NCI-H2196 (cell line): Measurements from ENCODE around the gene APOA1.
A peak's percentile ranks its signal among the peaks of the same experiment; 100 is the strongest.

Experiments
- DNase-seq: peaks from one replicate; lab custom pipeline; 2025; ENCODE audit not compliant: unreplicated experiment; lab: John Stamatoyannopoulos, UW

The APOA1 gene

DNA sequence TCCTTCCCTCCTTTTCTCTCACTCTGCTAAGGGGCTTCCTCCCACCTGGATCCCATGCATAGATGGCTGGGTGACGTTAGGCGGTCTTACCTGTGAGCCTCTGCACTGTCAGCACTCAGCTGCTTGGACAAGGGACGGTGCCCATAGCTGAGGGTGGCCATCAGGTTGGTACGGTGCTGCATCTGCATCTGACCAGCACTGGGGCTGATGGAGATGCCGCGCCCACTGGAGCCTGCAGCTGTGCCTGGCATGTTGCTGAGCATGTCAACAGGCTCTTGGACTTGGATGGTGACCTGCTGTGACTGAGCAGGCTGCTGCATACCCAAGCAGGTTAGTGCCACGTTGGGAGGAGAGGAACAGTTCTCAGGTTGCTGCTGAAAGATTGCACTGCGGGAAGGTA, 21.8 kb upstream of the APOA1 start:
- DNase-seq, result no peak

GRCh38 chr11:116857936-116858335, 20.5 kb upstream of the APOA1 start:
- DNase-seq, result no peak

DNA sequence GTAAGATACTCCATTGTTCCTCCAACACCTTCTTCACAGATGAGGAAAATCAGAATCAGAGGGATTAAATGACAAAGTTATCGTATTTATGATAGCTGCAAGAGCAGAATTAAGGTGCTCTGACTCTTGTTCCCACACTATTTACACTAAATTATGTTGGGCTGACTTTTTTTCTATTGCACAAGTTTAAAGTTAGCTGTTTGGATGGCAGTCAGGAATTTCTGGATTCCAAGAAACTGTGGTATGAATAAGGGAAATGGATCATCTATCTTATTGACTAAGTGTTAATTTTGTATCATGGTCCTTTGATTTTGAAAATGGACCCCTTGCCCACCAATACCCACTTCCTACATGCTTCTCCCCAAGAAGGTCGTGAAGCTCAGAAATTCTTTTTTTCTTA, 19.9 kb upstream of the APOA1 start:
- DNase-seq, result no peak

- no peak for DNase-seq
These were observed 19.0 kb upstream of the APOA1 start for GRCh38 chr11:116856423-116856822.

DNA sequence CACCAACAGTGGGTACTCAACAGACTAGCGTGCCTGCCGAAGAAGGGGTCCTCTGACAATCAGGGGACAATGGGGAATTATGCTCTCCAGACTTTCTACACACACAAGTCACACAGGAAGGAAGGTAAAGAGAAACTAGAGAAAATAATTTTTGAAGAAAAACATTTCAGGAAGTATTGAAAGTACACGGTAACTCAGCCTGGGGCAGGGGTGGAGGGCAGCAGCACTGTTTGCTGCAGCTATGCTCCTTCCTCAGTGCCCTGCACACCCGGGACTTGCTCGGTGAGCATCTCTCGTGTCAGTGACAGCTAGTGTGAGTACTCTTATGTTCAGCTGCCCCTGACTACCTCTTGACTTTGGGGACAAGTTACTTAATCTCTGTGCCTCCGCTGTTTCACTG, 18.0 kb upstream of the APOA1 start:
- DNase-seq, result no peak

DNA sequence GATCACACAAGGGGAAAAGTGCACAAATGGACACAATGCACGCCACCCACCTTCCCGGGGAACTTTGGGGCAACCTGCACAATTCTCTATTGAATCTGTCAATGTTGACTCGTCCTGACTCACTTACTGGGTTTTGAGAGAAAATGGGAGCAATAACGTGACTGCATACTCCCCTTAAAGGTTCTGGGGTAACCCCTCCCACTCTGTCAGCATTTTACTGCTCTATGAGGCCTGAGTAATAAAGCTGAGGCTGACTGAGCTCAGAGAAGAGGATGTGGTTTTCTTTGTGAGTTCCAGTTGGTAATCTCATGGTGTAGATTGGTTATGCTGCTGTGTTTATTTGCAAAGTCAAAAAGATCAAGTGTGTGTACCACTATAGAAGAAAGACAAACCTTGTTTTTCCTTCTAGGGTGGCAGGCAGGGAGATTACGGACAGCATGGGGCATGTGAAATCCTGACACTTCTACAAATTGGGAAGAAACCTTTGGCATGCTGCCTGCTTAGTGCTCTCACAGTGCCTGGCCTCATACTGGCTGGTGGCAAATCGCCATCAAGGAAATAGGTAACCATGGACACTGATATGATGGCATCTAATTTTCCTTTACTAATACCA, 16.1 kb upstream of the APOA1 start:
- peak; percentile 76 for DNase-seq

GRCh38 chr11:116852261-116853031, 15.0 kb upstream of the APOA1 start:
- DNase-seq, result no peak

- no peak for DNase-seq
These were observed 14.2 kb upstream of the APOA1 start for GRCh38 chr11:116851626-116852025.

GRCh38 chr11:116849486-116849885, 12.1 kb upstream of the APOA1 start:
- no peak for DNase-seq

GRCh38 chr11:116849060-116849459, 11.6 kb upstream of the APOA1 start:
- DNase-seq, result no peak

GRCh38 chr11:116847612-116848011, 10.2 kb upstream of the APOA1 start:
- DNase-seq, result no peak

- no peak for DNase-seq
These were observed 7.3 kb upstream of the APOA1 start for GRCh38 chr11:116844722-116845121.

DNA sequence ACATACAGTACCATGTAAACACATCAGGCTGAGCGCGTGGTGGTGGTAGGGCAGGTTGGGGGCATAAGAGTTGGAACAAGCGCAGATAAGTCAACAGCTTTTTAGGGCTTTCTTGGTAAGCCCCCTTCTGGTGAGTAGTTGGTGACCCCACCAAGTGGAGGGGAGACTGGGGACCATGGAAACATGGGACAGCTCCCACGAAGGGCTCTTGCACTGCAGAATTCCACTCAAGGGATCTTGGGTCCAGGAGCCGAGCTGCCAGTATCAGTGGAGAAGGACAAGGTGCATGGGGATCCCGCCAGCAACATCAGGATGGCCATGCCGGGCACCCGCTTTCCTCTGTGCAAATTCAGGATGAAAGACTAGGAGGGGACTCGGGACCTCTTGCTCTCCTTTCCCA, 6.2 kb upstream of the APOA1 start:
- DNase-seq, result no peak

- no peak for DNase-seq
These were observed 5.5 kb upstream of the APOA1 start for GRCh38 chr11:116842909-116843308.

DNA sequence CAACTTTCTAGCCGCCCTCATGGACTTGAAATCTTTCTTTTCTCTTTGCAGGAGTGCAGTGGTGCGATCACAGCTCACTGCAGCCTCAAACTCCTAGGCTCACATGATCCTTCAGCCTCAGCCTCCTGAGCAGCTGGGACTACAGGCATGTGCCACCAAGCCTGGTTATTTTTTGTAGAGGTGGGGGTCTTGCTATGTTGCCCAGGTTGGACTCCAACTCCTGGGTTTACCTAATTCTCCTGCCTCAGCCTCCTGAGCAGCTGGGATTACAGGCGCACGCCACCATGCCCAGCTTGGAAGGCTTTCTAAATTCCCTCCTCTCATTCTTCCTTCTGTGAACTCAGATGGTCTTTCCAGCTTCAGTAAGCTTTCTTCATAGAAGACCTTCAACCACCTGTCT, 4.7 kb upstream of the APOA1 start:
- no peak for DNase-seq

GRCh38 chr11:116840746-116841296, 3.4 kb upstream of the APOA1 start:
- no peak for DNase-seq

- DNase-seq, result no peak
These were observed 2.9 kb upstream of the APOA1 start for GRCh38 chr11:116840224-116840745.

DNA sequence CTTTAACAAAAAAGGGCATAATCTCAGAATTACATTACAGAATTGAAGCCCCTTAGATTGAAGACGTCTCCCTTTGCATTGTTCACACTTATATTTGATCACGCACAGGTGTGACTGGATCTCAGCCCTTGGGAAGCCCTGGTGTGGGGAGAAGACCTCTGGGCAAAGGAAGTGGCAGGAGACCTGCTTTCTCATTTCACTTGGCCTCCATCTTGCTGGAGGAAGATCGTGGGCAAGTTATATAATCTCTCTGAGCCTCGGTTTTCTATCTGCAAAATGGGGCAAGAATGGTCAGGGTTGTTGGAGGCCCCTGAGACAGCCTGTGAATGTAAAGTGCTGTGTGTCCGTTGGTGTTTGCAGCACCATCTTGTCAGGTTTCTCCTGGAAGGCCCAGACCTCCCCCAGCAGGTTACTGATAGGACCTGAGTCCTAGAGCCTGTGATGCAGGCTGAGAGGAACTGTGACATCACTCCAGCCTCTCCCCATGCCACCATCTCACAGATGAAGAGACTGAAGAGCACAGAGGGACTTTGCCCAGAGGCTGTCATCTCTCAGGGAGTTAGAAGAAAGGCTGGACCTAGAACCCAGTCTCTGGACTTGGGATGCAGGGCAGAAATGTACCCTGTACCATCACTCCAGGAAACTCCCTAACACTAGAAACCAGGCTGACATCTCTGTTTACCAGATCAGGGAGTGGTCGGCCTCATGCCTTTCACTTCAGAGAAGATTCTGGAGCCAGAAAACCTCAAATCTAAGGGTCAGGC, 1.1 kb upstream of the APOA1 start:
- DNase-seq, result no peak

DNA sequence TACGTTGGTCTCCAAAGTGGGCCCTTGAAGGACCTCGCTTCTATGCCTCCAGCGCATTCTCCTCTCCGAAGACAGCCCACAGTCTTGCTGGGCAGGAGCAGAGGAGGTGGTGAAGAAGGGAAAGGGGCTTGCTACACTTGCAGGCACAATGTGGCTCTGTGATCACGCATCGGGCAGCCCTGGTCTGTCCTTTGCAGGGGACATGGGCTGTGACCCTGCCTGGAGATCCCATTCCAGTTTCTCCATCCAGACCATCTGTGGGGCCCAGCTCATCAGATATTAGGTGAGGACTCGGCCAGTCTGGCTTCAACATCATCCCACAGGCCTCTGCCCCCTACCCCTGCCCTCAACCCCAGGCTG, 810 bp downstream of the APOA1 start:
- no peak for DNase-seq

DNA sequence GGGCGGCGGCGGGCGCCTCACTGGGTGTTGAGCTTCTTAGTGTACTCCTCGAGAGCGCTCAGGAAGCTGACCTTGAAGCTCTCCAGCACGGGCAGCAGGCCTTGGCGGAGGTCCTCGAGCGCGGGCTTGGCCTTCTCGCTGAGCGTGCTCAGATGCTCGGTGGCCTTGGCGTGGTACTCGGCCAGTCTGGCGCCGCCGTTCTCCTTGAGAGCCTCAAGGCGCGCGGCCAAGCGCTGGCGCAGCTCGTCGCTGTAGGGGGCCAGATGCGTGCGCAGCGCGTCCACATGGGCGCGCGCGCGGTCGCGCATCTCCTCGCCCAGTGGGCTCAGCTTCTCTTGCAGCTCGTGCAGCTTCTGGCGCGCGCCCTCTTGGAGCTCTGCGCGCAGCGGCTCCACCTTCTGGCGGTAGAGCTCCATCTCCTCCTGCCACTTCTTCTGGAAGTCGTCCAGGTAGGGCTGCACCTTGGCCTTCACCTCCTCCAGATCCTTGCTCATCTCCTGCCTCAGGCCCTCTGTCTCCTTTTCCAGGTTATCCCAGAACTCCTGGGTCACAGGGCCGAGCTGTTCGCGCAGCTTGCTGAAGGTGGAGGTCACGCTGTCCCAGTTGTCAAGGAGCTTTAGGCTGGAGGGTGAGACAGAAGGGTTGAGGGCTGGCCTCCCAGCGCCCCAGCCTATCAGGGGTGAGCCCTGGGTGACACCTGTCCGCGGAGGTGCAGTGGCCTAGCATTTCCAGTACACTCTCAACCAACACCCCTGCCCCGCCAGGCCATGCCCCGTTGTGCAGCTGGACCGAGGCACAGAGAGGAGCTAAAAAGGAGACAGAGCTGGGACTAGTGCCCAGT, 1.4 kb downstream of the APOA1 start:
- peak; percentile 98 for DNase-seq
